Gastroesophageal sphincter (tissue), 3 donors: Measurements from ENCODE around the gene LGMN.

ENCODE experiments used
- CTCF ChIP-seq, 4 experiments: fragments of 200-600 bp in 2 of 4; fragments of 450-650 bp in 2 of 4; sonication (generic) in 1 of 4; IDR thresholded peaks; one replicate each; pipeline ENCODE4 v1.5.1; 2017 to 2019; ENCODE audit warnings: antibody characterized with exemption in 4 of 4, mild to moderate bottlenecking in 2 of 4, moderate library complexity in 2 of 4
- EP300 ChIP-seq: sonication (generic); formaldehyde crosslinking; IDR thresholded peaks from one replicate; pipeline ENCODE4 v1.6.1; 2017; ENCODE audit warnings: antibody characterized with exemption, mild to moderate bottlenecking
- POLR2A ChIP-seq, 2 donors: fragments of 450-650 bp; IDR thresholded peaks; one replicate each; pipeline ENCODE4 v1.6.1; 2017; ENCODE audit warnings: antibody characterized with exemption in 2 of 2, mild to moderate bottlenecking in 2 of 2, moderate library complexity in 1 of 2
- POLR2AphosphoS5 ChIP-seq: sonication (generic); formaldehyde crosslinking; IDR thresholded peaks from one replicate; pipeline ENCODE4 v1.6.1; 2017; ENCODE audit warnings: antibody characterized with exemption

GRCh38 chr14:92683041-92683440 lies 65.4 kb downstream of the LGMN start:
- TF ChIP-seq CTCF (IDR thresholded peaks at IDR 0.05): no peak
- no peak for TF ChIP-seq POLR2A (IDR thresholded peaks at IDR 0.05)
- TF ChIP-seq POLR2AphosphoS5: no peak
- TF ChIP-seq EP300: no peak
